MCF 10A (cell line): Measurements from ENCODE around the gene SORBS1. TPM values are rescaled to one million over a fixed set of nuclear protein-coding genes. Genes with fewer than 3 reads are reported as not detected.

Experiments
- BruUV-seq: library from RNA; stranded (reverse); fragments of 400-500 nt; replicated peaks from 2 replicates; lab custom pipeline; 2021; lab: Mats Ljungman, UMichigan
- CTCF ChIA-PET: fragments of 300-600 bp; sonication (Branson Sonifier 250); formaldehyde crosslinking; extraction: SDS; loops from one replicate; lab custom pipeline; 2021; ENCODE audit warnings: antibody characterized with exemption, inconsistent platforms; lab: Yijun Ruan, JAX
- POLR2A ChIA-PET: fragments of 300-600, 350-650 bp; sonication (Branson Sonifier 250); formaldehyde crosslinking; extraction: SDS; loops from one replicate; lab custom pipeline; 2020; ENCODE audit warnings: antibody characterized with exemption, inconsistent platforms; lab: Yijun Ruan, JAX
- DNase-seq: peaks from one replicate; pipeline ENCODE4 v3.0.0-alpha.2; 2018; ENCODE audit not compliant: unreplicated experiment
- H3K27ac Mint-ChIP-seq: one replicate; pipeline ENCODE4 v1.8.0; 2022; ENCODE audit warnings: mild to moderate bottlenecking, low read depth, mixed read lengths; ENCODE audit not compliant: unreplicated experiment
- H3K27me3 Mint-ChIP-seq: one replicate; pipeline ENCODE4 v1.8.0; 2022; ENCODE audit warnings: mixed read lengths; ENCODE audit not compliant: insufficient read depth, unreplicated experiment
- H3K36me3 Mint-ChIP-seq: one replicate; pipeline ENCODE4 v1.8.0; 2022; ENCODE audit warnings: mild to moderate bottlenecking, moderate library complexity, mixed read lengths; ENCODE audit not compliant: insufficient read depth, unreplicated experiment
- H3K4me1 Mint-ChIP-seq: one replicate; pipeline ENCODE4 v1.8.0; 2022; ENCODE audit warnings: mixed read lengths; ENCODE audit not compliant: insufficient read depth, unreplicated experiment
- H3K4me3 Mint-ChIP-seq: one replicate; pipeline ENCODE4 v1.8.0; 2022; ENCODE audit warnings: mild to moderate bottlenecking, moderate library complexity, mixed read lengths; ENCODE audit not compliant: unreplicated experiment
- H3K9me3 Mint-ChIP-seq: one replicate; pipeline ENCODE4 v1.8.0; 2022; ENCODE audit warnings: mixed read lengths; ENCODE audit not compliant: unreplicated experiment
- intact Hi-C: fragments of 100-400 bp; cut with micrococcal nuclease; formaldehyde crosslinking; loops from 2 replicates; pipeline ENCODE4 v1.14.1; 2022
- total RNA-seq: library from RNA; stranded (reverse); gene quantifications from 2 replicates; pipeline ENCODE4 v1.2.3, GENCODE V29; 2022
- TF ChIP-seq, protein P1 (sequence below): fragments of 200-600 bp; IDR thresholded peaks from one replicate; pipeline ENCODE4 v1.8.0; 2022; ENCODE audit warnings: antibody characterized with exemption, mild to moderate bottlenecking; ENCODE audit not compliant: unreplicated experiment

The SORBS1 gene
- total RNA-seq, 1 experiment from 2014 or later = 1.0 TPM

DNA sequence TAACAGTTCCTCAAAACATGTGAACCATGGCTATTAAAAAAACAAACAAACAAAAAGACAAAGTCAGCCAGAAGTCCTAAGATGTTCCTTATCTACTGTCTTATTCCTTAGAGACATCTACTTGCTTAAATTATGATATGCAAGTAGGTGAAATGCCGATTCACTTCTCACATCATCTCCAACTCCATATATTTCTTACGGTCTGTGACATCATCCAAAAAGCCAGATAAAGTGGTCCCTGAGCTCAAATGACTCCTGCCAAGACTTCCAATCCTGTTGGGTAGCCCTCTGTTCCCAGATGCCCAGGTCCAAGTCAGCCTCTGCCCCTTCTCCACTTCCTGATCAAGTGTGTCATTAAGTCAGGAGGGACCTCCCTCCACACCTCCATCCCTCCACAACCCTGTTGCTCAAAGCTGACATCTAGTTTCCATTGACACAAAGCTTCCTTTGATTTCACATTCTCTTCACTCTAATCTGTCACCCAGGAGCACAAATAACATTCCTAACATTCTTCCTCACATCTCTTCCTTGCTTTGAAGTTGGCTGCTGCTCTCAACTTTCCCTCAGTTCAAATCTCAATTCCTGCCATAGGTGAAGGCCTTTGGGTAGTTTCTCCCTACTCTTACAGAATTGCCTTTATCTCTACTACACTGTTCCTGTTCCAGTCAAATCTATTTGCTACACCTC, 214.3 kb downstream of the SORBS1 start:
- Mint-ChIP-seq H3K4me3 (no peak overlapping the region), H3K4me1 (peaks cover 18% of the 10 kb centered on the region), H3K27me3 (no peaks in the 10 kb centered on the region), H3K36me3 (no peaks in the 10 kb centered on the region), H3K27ac (no peak overlapping the region), H3K9me3 (no peaks in the 10 kb centered on the region)
- BruUV-seq = no TSS peak
- TF ChIP-seq, protein P1, sequence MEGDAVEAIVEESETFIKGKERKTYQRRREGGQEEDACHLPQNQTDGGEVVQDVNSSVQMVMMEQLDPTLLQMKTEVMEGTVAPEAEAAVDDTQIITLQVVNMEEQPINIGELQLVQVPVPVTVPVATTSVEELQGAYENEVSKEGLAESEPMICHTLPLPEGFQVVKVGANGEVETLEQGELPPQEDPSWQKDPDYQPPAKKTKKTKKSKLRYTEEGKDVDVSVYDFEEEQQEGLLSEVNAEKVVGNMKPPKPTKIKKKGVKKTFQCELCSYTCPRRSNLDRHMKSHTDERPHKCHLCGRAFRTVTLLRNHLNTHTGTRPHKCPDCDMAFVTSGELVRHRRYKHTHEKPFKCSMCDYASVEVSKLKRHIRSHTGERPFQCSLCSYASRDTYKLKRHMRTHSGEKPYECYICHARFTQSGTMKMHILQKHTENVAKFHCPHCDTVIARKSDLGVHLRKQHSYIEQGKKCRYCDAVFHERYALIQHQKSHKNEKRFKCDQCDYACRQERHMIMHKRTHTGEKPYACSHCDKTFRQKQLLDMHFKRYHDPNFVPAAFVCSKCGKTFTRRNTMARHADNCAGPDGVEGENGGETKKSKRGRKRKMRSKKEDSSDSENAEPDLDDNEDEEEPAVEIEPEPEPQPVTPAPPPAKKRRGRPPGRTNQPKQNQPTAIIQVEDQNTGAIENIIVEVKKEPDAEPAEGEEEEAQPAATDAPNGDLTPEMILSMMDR = no peak
- DNase-seq = no peak
- POLR2A ChIA-PET = no interaction called here
- intact Hi-C loops = no loop called here
- CTCF ChIA-PET = interaction anchor here (0.8 to 26.5 kb wide), 3 partner anchors 15 to 931 kb away, joined by 4 to 713 read pairs (median 63); no protein-coding TSS in a partner anchor

DNA sequence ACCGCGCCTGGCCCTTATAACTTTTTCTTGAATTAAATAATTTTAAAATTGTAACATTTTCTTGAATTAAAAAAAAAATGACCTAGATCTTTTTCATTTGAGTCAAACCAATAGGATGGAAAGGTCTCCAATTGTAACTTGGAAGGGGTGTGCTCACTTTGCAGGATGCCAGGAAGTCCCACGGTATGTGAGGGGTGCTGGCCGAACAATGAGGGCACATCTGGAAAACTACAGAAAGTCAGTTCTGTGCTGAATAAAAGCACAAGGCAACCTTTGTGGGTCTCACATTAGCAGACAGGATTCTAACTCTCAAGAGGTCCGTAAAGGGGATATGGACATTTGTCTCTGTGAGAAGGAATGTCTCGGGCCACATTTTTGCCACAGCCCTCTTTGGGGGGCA, 217.6 kb downstream of the SORBS1 start:
- no TSS peak for BruUV-seq
- no peak overlapping the region for H3K27ac Mint-ChIP-seq
- CTCF ChIA-PET = interaction anchor here (0.6 to 26.5 kb wide), 4 partner anchors 20 to 838 kb away, joined by 3 to 713 read pairs (median 4); no protein-coding TSS in a partner anchor

DNA sequence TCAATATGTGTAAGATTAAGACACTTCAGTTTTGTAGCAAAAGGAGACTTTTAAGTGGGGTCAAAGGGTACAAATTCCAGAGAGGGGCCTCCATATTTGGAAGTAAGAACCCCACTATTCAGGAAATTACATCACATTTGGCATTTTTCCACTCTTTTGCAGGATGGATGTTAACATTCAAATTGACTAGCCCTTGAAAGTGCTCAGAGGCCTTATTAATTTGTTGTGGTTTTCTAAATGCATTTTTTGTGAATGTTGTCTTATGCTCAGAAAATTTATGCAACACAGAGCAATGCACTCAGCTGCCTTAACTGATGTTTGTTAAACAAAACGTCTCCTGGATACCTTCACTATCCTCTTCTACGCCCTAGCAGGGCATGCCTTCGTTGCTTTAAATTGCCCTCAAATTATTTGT, 219.4 kb downstream of the SORBS1 start:
- CTCF ChIA-PET = interaction anchor here (0.6 to 4.1 kb wide), 7 partner anchors 9 to 543 kb away, joined by 3 to 18 read pairs (median 4); no protein-coding TSS in a partner anchor
- Mint-ChIP-seq H3K4me3 (no peak overlapping the region), H3K9me3 (no peaks in the 10 kb centered on the region), H3K4me1 (peaks cover under 1% of the 10 kb centered on the region), H3K27me3 (no peaks in the 10 kb centered on the region), H3K36me3 (no peaks in the 10 kb centered on the region), H3K27ac (no peak overlapping the region)
- intact Hi-C loops = no loop called here
- POLR2A ChIA-PET = no interaction called here
- TF ChIP-seq, protein P1 = no peak
- no peak for DNase-seq
- no TSS peak for BruUV-seq

More for the DNA sequence above, 217.6 kb downstream of the SORBS1 start:
- Mint-ChIP-seq H3K4me1 (peaks cover 7% of the 10 kb centered on the region), H3K4me3 (no peak overlapping the region), H3K9me3 (no peaks in the 10 kb centered on the region), H3K36me3 (no peaks in the 10 kb centered on the region), H3K27me3 (no peaks in the 10 kb centered on the region)
- intact Hi-C loops = no loop called here
- TF ChIP-seq, protein P1 = no peak
- POLR2A ChIA-PET = no interaction called here
- DNase-seq = no peak

DNA sequence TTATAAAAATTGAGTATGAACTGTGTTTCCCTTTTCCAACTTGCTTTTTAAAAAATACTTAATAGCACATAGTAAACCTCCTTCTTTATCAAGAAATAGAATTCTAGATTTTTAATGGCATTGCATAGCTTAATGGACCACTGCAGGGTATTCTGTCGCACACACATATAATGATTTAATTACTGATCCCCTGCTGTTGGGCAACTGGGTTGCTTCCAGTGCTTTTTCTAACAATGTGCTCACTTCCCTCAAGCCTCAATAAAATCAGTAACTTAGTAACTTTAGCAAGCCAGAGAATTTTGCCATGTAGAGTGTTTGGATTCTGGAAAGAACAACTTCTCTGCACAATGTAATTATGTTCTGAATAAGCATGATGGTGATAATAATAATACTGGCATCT, 221.3 kb downstream of the SORBS1 start:
- CTCF ChIA-PET = interaction anchor here (0.6 to 4.1 kb wide), 8 partner anchors 11 to 1227 kb away, joined by 3 to 18 read pairs (median 3); no protein-coding TSS in a partner anchor
- POLR2A ChIA-PET = no interaction called here
- H3K4me1 Mint-ChIP-seq = peaks cover 3% of the 10 kb centered on the region

More for the DNA sequence above, 221.3 kb downstream of the SORBS1 start:
- H3K27ac Mint-ChIP-seq = no peak overlapping the region
- intact Hi-C loops = no loop called here
- no peaks in the 10 kb centered on the region for H3K27me3 Mint-ChIP-seq
- DNase-seq = no peak
- H3K4me3 Mint-ChIP-seq = no peak overlapping the region
- no peaks in the 10 kb centered on the region for H3K36me3 Mint-ChIP-seq
- no peaks in the 10 kb centered on the region for H3K9me3 Mint-ChIP-seq
- TF ChIP-seq, protein P1 = no peak
- BruUV-seq = no TSS peak
